NCI-H526 (cell line): ENCODE results near the gene INPP1.
A peak's percentile ranks its signal among the peaks of the same experiment; 100 is the strongest.

Source experiments
- DNase-seq, 2 experiments: peaks; one replicate each; lab custom pipeline; 2025; lab: John Stamatoyannopoulos, UW

The INPP1 gene

GRCh38 chr2:190361572-190361971 lies 18.2 kb downstream of the INPP1 start:
- no peak for DNase-seq

- DNase-seq, result no peak
These were observed 19.5 kb downstream of the INPP1 start for GRCh38 chr2:190362894-190363293.

GRCh38 chr2:190365499-190366204 lies 22.3 kb downstream of the INPP1 start:
- DNase-seq, result peak in 1 of 2 experiments; percentile 22

GRCh38 chr2:190366248-190366753 lies 22.9 kb downstream of the INPP1 start:
- DNase-seq, result no peak

- no peak for DNase-seq
These were observed 23.7 kb downstream of the INPP1 start for GRCh38 chr2:190367091-190367490.

- DNase-seq, result no peak
These were observed 26.2 kb downstream of the INPP1 start for GRCh38 chr2:190369635-190370034.

GRCh38 chr2:190376083-190376482 lies 32.7 kb downstream of the INPP1 start:
- DNase-seq, result no peak

GRCh38 chr2:190376591-190377245 lies 33.3 kb downstream of the INPP1 start:
- DNase-seq, result no peak

GRCh38 chr2:190378880-190379237 lies 35.5 kb downstream of the INPP1 start:
- DNase-seq, result no peak

- DNase-seq, result no peak
These were observed 36.0 kb downstream of the INPP1 start for GRCh38 chr2:190379249-190379964.

GRCh38 chr2:190380962-190381412 lies 37.6 kb downstream of the INPP1 start:
- DNase-seq, result no peak

GRCh38 chr2:190382851-190383250 lies 39.5 kb downstream of the INPP1 start:
- DNase-seq, result peak; percentile 47 to 78

- no peak for DNase-seq
These were observed 44.0 kb downstream of the INPP1 start for GRCh38 chr2:190387422-190387821.

- no peak for DNase-seq
These were observed 52.9 kb downstream of the INPP1 start for GRCh38 chr2:190396271-190396670.

GRCh38 chr2:190402986-190403603 lies 59.7 kb downstream of the INPP1 start:
- DNase-seq, result no peak

- no peak for DNase-seq
These were observed 61.1 kb downstream of the INPP1 start for GRCh38 chr2:190404487-190404886.

- DNase-seq, result no peak
These were observed 61.7 kb downstream of the INPP1 start for GRCh38 chr2:190405070-190405469.

GRCh38 chr2:190405995-190406394 lies 62.6 kb downstream of the INPP1 start:
- no peak for DNase-seq

GRCh38 chr2:190406805-190407204 lies 63.4 kb downstream of the INPP1 start:
- no peak for DNase-seq

GRCh38 chr2:190407246-190407661 lies 63.9 kb downstream of the INPP1 start:
- no peak for DNase-seq

GRCh38 chr2:190407662-190408537 lies 64.5 kb downstream of the INPP1 start, which contains the start of gene MFSD6:
Gene MFSD6 (plus strand): TSS chr2:190408355. CDS start chr2:190436030, 27,675 bp downstream.
- DNase-seq, result peak; percentile 22 to 91
